HG02884 (cell line): ENCODE results near the gene BBS10.
"Not testable (repeated sequence)": the region's sequence is repeated elsewhere in the genome, so short reads cannot be mapped to it uniquely, and the experiment has no call there.

Experiments used
- ATAC-seq: cut with Tn5 transposase; IDR thresholded peaks from one replicate; pipeline ENCODE4 v1.9.1; 2021; ENCODE audit warnings: mild to moderate bottlenecking, moderate library complexity; ENCODE audit not compliant: unreplicated experiment

The BBS10 gene

DNA sequence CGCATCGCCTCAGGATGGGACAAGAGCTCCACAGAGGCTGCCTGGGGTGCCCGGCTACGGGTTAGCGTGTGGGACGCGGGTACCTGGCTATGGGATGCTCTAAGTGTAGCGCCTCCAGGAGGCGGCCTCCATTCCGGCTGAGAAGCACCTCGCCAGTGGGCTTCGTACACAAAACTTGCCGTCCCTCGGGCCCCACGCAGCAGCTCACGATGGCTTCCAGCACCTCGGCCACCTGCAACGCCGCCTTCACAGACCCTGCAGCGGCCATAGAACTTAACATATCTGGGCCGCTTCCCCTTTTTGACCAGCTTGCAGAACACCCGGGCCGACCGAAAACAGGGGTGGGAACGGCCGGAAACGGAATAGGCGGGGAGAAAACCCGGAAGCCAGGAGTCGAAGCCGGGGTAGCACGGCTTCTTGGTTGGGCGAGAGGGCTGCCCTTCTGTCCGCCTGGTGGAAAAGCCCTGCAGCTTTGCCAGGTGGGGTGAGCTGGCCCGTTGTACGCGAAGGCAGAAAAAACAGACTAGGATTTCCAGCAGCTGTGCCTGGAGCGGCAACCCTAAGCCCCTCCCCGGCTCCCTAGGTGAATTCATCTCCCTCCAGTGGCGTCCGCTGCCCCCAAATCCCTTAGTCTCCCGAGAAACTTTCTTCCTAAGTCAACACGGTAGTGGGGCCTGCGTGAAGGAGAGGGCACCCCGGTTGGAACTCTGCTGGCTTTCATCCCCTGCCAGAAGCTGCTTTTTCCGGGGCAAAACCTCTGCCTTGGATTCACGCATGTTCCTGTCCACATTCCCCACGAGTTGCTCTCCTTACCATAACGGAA lies at the start of gene BBS10:
TSS of gene BBS10 (minus strand) at position 337 of the 823 bp plus-strand sequence. CDS start at position 280, 57 bp downstream.
- peak; percentile 92 for ATAC-seq

DNA sequence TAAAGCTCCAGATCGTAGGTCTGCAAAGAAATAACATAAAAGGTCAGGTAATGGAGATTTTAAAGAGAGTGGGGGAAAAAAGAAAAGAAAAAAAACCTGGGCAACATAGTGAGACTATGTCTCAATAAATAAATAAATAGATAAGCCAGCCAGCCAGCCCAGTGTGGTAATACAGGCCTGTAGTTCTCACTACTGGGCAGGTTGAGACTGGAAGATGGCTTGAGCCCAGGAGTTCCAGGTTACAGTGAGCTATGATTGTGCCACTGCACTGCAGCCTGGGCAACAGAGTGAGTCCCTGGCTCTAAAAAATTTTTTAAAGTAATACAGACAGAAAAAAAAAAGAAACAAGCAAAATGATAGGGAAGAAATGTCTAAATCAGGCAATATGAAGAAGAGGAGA lies 43.2 kb upstream of the BBS10 start:
- no peak for ATAC-seq

DNA sequence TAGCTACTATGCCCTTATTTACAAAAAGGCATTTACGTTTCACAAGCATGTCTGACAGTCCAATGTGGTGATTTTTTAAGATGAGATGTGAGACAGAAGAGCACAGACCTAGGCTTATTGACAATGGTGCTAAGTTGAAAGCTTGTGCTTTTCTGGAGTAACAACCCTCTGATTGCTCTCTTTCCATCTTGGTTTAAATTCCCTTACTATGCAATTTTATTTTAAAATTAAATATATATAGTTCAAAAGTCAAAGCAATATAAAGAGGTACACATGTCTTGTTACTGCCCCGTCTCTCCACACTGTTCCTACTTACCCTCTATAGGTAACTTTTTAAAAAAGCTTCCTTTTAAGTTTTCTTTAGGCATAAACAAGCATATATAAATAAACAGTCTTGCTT lies 39.4 kb upstream of the BBS10 start:
- ATAC-seq = no peak

DNA sequence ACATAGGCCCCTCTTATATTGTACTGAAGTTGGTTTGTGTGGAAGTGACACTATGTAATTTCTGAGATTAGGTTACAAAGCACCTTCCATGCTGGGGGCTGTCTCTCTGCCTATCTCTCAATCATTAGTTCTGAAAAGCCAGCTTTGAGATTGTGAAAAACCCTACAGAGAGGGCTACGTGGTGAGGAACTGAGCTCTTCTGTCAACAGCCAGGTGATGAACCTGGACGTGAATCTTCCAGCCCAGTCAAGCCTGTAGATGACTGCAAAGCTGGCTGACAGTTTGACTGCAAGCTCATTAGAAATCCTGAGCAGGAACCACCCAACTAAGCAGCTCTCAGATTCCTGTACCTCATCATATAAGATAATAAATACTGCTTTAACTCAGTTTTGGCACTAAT lies 36.3 kb upstream of the BBS10 start:
- no peak for ATAC-seq

DNA sequence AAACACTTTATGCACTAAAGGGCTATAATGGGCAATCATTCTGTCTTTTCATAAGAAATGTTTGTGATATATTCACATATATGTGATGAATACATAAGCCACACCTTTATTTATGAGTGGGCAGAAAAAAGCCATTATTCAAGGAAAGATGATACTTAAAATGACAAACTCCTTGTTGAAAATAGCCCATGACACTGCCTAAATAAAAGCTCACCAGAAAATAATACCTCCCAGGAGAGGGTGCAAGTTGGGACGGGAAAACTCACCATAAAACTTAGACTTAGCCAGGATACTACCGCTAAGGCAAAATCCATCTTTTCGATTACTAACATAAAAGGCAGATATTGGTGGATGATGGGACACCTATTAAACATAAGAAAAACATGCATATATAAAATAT lies 35.8 kb upstream of the BBS10 start:
- no peak for ATAC-seq

DNA sequence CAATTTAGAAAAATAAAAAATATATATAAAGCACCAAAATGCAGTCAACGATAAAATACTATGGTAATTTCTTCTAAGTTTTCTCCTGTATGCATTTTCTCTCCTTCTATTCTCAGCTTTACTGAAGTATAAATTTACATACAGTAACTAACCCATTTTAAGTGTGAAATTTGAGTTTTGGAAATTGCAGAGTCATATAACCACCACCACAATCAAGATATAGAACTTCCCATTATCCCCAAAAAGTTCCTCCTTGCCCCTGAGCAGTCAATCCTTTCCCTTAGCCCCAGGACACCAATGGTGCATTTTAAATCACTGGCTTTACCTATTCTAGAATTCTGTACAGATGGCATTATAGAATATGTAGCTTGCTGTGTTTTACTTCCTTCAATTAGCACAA lies 31.0 kb upstream of the BBS10 start:
- ATAC-seq = no peak

DNA sequence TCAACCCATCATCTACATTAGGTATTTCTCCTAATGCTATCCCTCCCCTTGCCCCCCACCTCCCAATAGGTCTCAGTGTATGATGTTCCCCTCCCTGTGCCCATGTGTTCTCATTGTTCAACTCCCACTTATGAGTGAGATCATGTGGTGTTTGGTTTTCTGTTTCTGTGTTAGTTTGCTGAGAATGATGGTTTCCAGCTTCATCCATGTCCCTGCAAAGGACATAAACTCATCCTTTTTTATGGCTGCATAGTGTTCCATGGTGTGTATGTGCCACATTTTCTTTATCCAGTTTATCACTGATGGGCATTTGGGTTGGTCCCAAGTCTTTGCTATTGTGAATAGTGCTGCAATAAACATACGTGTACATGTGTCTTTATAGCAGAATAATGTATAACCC lies 28.7 kb upstream of the BBS10 start:
- not testable (repeated sequence) for ATAC-seq

DNA sequence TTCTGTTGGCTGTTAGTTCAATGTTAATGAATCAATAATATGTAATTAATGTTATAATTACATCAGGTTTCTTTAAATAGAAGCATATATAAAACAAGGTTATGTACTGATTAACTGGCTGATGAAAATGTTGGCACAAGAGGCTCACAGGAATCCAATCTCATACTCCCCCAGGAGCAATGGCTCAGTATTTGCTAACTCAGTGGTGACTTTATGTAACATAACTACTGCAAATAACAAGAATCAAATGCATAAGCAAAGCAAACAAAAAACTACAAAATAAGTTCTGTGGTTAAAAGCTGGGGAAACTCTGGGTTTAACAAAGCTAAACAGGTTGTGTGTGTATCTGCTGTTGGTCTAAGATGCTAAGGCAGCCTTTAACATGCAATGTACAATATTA lies 27.7 kb upstream of the BBS10 start:
- no peak for ATAC-seq

DNA sequence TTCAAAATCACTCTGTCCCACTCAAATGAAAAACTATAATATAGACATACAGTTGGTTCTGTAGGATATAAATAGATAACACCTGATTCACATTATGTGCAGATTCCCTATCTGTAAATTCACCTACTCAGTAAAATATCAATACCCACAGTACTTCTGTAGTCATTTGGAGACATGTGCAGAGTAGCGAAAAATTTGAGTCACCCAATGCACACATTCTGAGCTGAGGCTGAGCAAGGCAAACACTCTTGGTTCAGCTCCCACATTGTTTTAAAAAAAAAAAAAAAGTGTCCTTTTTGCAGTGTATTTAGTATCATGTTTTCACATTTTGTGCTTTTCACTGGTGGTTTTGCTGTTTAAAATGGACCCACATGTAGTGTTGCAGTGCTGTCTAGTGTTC lies 27.3 kb upstream of the BBS10 start:
- ATAC-seq = no peak

DNA sequence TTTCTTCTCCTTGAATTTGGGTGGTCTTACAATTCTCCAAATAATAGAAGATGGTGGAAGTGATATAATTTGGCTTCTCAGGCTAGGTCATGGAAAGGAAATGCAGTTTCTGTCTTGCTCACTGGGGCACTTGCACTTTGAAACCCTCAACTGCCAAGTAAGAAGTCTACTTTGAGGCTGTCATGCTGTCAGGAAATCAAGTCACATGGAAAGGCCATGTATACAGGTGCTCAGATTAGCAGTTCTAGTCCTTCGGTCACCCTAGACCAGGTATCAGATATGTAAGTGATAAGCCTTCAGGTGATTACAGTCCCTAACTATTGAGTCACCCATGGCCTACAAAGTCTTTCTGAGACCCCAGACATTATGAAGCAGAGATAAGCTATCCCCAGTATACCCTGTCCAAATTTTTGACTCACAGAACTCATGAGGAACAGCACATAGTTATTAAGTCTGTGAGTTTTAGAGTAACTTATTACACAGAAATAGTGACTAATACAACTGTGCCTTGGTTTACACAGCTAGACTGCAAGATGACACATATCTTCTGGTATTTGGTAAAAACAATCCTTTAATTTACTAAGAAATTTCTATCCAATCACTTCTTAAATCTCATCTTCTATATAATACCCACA lies 26.3 kb upstream of the BBS10 start:
- no peak for ATAC-seq

DNA sequence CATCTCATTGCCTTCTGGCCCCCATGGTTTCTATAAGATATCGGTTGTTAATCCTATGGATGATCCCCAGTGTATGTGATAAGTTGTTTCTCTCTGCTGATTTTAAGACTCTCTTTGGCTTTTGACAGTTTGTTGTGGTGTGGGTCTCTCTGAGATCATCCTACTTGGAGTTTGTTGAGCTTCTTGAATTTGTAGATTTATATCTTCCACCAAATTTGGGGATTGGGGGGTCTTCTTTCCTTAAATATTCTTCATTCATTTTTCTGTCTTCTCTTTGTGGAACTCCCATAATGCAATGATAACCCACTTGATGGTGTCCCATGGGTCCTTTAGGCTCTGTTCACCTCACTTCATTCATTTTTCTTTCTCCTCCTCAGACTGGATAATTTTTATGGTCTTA lies 20.0 kb upstream of the BBS10 start:
- ATAC-seq = no peak

DNA sequence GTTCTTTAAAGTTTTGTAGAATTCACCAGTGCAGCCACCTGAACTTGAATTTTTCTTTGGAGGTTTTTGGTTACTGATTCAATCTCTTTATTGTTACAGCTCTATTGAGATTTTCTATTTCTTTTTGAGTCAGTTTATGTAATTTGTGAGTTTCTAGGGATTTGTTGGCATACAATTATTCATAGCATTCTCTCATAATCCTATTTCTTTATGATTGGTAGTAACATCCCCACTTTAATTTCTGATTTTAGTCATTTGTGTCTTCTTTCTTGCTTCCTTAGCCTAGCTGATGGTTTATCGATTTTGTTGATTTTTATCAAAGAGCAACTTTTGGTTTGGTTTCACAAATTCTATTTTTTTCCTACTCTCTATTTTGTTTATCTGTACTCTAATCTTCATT lies 17.9 kb upstream of the BBS10 start:
- no peak for ATAC-seq

DNA sequence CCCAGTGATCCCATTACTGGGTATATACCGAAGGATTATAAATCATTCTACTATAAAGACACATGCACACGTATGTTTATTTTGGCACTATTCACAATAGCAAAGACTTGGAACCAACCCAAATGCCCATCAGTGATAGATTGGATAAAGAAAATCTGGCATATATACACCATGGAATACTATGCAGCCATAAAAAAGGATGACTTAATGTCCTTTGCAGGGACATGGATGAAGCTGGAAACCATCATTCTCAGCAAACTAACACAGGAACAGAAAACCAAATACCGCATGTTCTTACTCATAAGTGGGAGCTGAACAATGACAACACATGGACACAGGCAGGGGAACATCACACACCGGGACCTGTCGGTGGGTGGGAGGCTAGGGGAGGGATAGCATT lies 15.9 kb upstream of the BBS10 start:
- not testable (repeated sequence) for ATAC-seq

DNA sequence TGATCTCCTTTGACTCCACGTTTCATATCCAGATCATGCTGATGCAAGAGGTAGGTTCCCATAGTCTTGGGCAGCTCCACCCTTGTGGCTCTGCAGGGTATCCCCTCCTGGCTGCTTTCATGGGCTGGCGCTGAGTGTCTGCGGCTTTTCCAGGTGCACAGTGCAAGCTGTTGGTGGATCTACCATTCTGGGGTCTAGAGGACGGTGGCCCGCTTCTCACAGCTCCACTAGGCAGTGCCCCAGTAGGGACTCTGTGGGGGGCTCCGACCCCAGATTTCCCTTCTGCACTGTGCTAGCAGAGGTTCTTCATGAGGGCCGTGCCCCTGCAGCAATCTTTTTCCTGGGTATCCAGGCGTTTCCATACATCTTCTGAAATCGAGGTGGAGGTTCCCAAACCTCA lies 12.1 kb upstream of the BBS10 start:
- no peak for ATAC-seq

DNA sequence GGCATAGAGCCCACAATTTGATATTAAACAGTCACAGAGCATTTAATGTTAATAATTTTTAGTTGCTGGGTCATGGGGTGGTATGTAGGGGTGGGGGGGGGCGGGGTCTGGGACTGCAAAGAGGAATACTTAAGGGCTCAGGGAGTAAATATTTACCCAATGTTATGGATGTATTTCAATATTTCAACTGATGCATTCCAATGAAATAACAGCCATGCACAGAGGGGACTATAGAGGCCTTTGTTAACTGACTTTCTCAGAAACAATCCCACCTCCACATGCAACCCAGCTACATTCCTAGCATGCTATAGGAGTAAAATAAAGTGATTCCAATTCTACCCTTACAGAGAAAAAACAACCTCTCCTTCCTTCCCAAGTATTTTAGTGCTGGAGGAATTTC lies 7.9 kb upstream of the BBS10 start:
- no peak for ATAC-seq

DNA sequence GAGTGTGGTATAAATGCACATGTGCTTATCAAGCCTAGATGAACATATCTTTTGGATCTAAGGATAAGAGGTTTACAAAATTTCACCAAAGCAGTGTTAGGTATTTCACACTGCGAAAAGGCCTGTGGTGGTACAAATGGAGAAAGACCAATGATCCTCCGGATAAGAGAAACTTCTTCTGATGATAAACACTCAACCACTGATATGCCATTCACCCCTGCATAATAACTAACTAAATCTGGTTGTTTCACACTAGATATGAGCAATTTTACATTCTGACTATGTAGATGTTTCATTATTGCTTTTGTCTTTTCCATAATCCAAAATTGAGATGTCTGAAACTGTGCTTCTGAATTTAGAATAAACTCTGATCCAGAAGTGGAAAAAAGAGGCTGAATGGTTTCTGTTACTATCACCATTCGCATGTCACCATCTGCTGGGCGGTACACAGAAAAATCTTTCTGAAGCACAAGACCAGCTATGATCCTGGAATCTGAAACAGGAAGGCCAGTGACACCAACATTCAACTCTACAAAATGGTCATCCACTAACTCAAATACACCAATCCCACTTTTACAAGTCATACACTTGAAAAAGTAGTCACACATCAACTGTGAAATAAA lies 1.3 kb downstream of the BBS10 start:
- peak; percentile 24 for ATAC-seq

DNA sequence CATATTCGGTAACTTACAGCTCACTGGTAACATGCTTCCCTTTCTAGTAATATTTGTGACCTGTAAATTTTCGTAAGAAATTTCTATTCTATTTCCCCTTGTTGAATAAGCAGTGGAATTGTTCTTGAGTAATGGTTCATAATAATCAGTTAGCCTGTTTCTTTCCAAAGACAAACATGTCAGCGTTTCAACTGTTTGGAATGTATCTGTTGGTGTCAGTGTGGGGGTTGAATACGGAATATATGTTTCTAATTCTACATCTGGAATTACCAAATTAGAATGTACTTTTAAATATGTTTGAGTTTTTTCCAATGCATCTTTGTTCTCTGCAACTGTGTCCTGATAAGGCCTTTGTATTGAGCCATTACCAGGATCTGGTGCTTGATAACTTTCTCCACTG lies 2.0 kb downstream of the BBS10 start:
- ATAC-seq = no peak

DNA sequence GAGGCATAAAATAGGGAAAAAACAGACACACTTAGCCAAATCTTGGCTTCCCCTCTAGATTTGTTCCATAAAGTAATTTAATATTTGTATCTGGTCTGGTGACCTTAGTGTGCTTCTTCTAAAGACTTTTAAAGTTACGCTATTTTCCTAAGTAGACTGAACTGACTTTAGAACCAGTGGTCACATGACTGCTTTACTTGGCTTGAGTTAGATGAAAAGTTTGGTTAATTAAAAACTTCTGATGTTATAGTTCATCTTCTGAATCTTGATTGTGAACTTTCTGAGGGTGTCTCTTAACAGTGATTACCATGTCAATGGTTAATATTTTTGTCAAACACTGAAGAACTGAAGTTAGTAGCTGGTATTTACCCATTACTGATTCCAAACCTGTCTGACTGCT lies 2.6 kb downstream of the BBS10 start:
- no peak for ATAC-seq

DNA sequence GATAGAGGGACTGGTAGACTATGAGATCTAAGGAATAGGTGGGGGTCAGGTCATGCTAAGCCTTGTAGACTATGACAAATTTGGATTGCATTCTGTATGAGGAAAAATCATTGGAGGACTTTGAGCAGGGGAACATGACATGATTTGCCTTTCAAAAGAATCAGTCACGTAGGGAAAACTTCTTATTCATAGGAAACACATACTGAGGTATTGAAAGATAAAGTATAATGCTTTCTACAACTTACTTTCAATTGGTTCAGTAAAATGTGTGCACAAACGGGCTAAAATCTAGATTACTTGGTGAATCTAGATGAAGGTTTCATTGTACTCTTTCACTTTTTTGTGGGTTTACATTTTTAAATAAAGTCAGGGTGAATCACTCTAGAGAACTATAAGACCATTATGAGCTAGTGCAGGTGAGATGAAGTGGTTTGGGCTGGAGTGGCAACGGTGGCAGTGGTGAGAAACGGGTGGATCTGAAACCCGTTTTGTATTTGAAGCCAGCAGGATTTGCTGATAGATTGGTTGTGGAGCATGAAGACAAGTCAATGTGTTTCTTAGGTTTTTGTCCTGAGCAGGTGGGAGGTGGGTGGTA lies 6.7 kb downstream of the BBS10 start:
- no peak for ATAC-seq

DNA sequence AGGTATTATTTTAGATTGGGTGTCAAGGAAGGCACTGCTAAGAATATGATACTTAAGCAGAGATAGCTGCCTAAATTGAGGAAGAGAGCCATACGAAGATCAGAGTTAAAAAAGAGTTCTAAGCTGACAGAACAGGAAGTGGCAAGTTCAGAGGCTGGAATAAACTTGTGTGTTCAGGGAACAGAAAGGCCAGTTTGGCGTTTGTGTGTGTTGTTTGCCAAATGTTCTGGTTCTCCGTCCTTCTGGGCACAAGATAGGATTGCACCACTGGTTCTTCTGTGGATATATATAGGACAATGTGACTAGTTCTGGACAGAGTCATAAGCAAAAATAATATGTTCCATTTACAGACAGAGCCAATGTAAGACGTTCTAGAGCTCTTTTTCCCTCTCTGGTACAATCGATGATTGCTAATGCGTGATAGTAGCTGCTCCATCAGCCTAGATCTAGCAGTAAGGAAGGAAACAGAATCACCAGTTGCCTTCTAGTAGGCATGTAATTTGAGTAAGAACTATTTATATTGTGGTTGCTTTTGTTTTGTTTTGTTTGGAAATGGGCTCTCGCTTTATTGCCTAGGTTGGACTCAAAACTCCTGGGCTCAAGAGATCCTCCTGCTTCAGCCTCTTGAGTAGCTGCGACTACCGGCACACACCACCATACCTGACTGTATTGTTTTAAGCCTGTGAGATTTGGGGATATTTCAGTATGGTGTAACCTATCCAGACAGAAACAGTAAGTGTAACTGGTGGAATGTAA lies 7.4 kb downstream of the BBS10 start:
- no peak for ATAC-seq

DNA sequence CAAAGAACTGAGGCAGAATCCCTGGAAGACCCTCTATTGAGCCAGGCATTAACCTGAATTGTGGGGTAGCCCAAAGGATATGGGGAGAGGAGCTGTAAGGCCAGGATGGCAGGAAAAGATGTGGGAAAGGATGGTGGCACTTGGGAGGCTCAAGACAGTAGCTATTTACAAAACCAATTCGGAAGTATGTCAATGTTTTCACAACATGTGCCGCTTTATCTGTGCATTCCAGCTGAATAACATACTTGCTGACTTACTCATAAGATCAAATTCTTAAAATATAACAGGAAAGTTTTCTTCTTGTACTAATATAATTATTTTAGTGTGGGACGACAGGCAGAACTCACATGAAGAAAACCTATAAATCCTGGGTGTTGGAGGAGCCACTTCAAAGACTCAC lies 10.6 kb downstream of the BBS10 start:
- no peak for ATAC-seq
